GM21447 (cell line): Measurements from ENCODE around the gene NOC4L.

ENCODE experiments used
- ATAC-seq: cut with Tn5 transposase; IDR thresholded peaks from one replicate; pipeline ENCODE4 v1.9.1; 2021; ENCODE audit not compliant: unreplicated experiment

The NOC4L gene

GRCh38 chr12:132155771-132156572 is 11.7 kb downstream of the NOC4L start:
- ATAC-seq = no peak

- ATAC-seq = no peak
Observed at GRCh38 chr12:132156573-132157325, 12.5 kb downstream of the NOC4L start.

GRCh38 chr12:132157733-132158409 is 13.6 kb downstream of the NOC4L start:
- no peak for ATAC-seq

GRCh38 chr12:132158677-132159554 is 14.7 kb downstream of the NOC4L start:
- no peak for ATAC-seq

GRCh38 chr12:132159555-132160003 is 15.3 kb downstream of the NOC4L start:
- no peak for ATAC-seq

GRCh38 chr12:132160016-132160415 is 15.8 kb downstream of the NOC4L start:
- ATAC-seq = no peak

GRCh38 chr12:132160601-132161035 is 16.4 kb downstream of the NOC4L start:
- no peak for ATAC-seq

GRCh38 chr12:132161036-132161781 is 17.0 kb downstream of the NOC4L start:
- ATAC-seq = no peak

GRCh38 chr12:132161796-132162507 is 17.7 kb downstream of the NOC4L start:
- no peak for ATAC-seq

GRCh38 chr12:132162508-132163031 is 18.3 kb downstream of the NOC4L start:
- ATAC-seq = no peak

- no peak for ATAC-seq
Observed at GRCh38 chr12:132163041-132163910, 19.0 kb downstream of the NOC4L start.

- ATAC-seq = no peak
Observed at GRCh38 chr12:132163911-132164288, 19.6 kb downstream of the NOC4L start.

GRCh38 chr12:132164426-132164825 is 20.2 kb downstream of the NOC4L start:
- ATAC-seq = no peak

- no peak for ATAC-seq
Observed at GRCh38 chr12:132165584-132165983, 21.3 kb downstream of the NOC4L start.

- ATAC-seq = no peak
Observed at GRCh38 chr12:132166093-132166492, 21.8 kb downstream of the NOC4L start.

- ATAC-seq = no peak
Observed at GRCh38 chr12:132166801-132167591, 22.7 kb downstream of the NOC4L start.

GRCh38 chr12:132167611-132168310 is 23.5 kb downstream of the NOC4L start:
- no peak for ATAC-seq
